ENCODE measurements around the gene CAMKK2. TPM values are rescaled to one million over a fixed set of nuclear protein-coding genes. Genes with fewer than 3 reads are reported as not detected.

CAMKK2 gene
- total RNA-seq, 1 donor from 2014 or later: 34.4 TPM

- Mint-ChIP-seq H3K27me3 (no peaks in the 10 kb centered on the region), H3K9me3 (no peaks in the 10 kb centered on the region), H3K4me3 (no peak overlapping the region), H3K27ac (no peak overlapping the region), H3K4me1 (ENCODE audit: unreplicated experiment) (no peaks in the 10 kb centered on the region), H3K36me3 (peaks cover 17% of the 10 kb centered on the region)
- TF ChIP-seq CTCF (conservative IDR thresholded peaks at IDR 0.05): no peak
- DNase-seq (ENCODE audit: extremely low spot score, unreplicated experiment): no peak
These were observed 23.1 kb downstream of the CAMKK2 start for GRCh38 chr12:121273364-121273896.

GRCh38 chr12:121267822-121268221 is 28.7 kb downstream of the CAMKK2 start:
- no peak for DNase-seq (ENCODE audit: extremely low spot score, unreplicated experiment)
- Mint-ChIP-seq H3K4me3 (no peak overlapping the region), H3K36me3 (peaks cover 14% of the 10 kb centered on the region), H3K27me3 (no peaks in the 10 kb centered on the region), H3K4me1 (ENCODE audit: unreplicated experiment) (no peaks in the 10 kb centered on the region), H3K9me3 (no peaks in the 10 kb centered on the region), H3K27ac (no peak overlapping the region)
- no peak for TF ChIP-seq CTCF (conservative IDR thresholded peaks at IDR 0.05)

GRCh38 chr12:121264951-121265515 is 31.5 kb downstream of the CAMKK2 start:
- Mint-ChIP-seq H3K27me3 (no peaks in the 10 kb centered on the region), H3K4me3 (no peak overlapping the region), H3K36me3 (peaks cover 24% of the 10 kb centered on the region), H3K9me3 (no peaks in the 10 kb centered on the region), H3K27ac (no peak overlapping the region), H3K4me1 (ENCODE audit: unreplicated experiment) (no peaks in the 10 kb centered on the region)
- TF ChIP-seq CTCF (conservative IDR thresholded peaks at IDR 0.05): no peak
- DNase-seq (ENCODE audit: extremely low spot score, unreplicated experiment): no peak

- TF ChIP-seq CTCF (conservative IDR thresholded peaks at IDR 0.05): no peak
- no peak for DNase-seq (ENCODE audit: extremely low spot score, unreplicated experiment)
- no peak overlapping the region for H3K4me3 Mint-ChIP-seq
- H3K27ac Mint-ChIP-seq: no peak overlapping the region
- H3K27me3 Mint-ChIP-seq: no peaks in the 10 kb centered on the region
- H3K9me3 Mint-ChIP-seq: no peaks in the 10 kb centered on the region
- H3K4me1 Mint-ChIP-seq (ENCODE audit: unreplicated experiment): no peaks in the 10 kb centered on the region
- H3K36me3 Mint-ChIP-seq: peaks cover 25% of the 10 kb centered on the region
These were observed 32.4 kb downstream of the CAMKK2 start for GRCh38 chr12:121264135-121264534.

GRCh38 chr12:121263206-121263935 is 33.1 kb downstream of the CAMKK2 start:
- peaks cover 25% of the 10 kb centered on the region for H3K36me3 Mint-ChIP-seq
- no peak for TF ChIP-seq CTCF (conservative IDR thresholded peaks at IDR 0.05)
- no peaks in the 10 kb centered on the region for H3K27me3 Mint-ChIP-seq
- H3K4me3 Mint-ChIP-seq: no peak overlapping the region
- H3K4me1 Mint-ChIP-seq (ENCODE audit: unreplicated experiment): no peaks in the 10 kb centered on the region
- no peak for DNase-seq (ENCODE audit: extremely low spot score, unreplicated experiment)
- H3K9me3 Mint-ChIP-seq: no peaks in the 10 kb centered on the region
- H3K27ac Mint-ChIP-seq: no peak overlapping the region
